ENCODE results near the gene GJB6.

GRCh38 chr13:20177049-20177831, 54.9 kb downstream of the GJB6 start:
- TF ChIP-seq, protein P1, sequence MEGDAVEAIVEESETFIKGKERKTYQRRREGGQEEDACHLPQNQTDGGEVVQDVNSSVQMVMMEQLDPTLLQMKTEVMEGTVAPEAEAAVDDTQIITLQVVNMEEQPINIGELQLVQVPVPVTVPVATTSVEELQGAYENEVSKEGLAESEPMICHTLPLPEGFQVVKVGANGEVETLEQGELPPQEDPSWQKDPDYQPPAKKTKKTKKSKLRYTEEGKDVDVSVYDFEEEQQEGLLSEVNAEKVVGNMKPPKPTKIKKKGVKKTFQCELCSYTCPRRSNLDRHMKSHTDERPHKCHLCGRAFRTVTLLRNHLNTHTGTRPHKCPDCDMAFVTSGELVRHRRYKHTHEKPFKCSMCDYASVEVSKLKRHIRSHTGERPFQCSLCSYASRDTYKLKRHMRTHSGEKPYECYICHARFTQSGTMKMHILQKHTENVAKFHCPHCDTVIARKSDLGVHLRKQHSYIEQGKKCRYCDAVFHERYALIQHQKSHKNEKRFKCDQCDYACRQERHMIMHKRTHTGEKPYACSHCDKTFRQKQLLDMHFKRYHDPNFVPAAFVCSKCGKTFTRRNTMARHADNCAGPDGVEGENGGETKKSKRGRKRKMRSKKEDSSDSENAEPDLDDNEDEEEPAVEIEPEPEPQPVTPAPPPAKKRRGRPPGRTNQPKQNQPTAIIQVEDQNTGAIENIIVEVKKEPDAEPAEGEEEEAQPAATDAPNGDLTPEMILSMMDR (IDR thresholded peaks at IDR 0.05), result no peak
- no peak for TF ChIP-seq EZH2 (IDR thresholded peaks at IDR 0.05; ENCODE audit: borderline replicate concordance, insufficient read depth, low read depth, low read length, poor library complexity, severe bottlenecking)
